HFFc6 (cell line): ENCODE data around the gene SREBF1. TPM values are rescaled to one million over a fixed set of nuclear protein-coding genes. Genes with fewer than 3 reads are reported as not detected.

Experiments
- DNase-seq: peaks from one replicate; pipeline ENCODE4 v3.0.0-alpha.2; 2018
- H3K27ac Mint-ChIP-seq: 2 replicates; pipeline ENCODE4 v1.8.0; 2020; ENCODE audit warnings: mild to moderate bottlenecking, mixed read lengths
- H3K27me3 Mint-ChIP-seq: 2 replicates; pipeline ENCODE4 v1.8.0; 2021; ENCODE audit warnings: mild to moderate bottlenecking, moderate library complexity, mixed read lengths; ENCODE audit not compliant: insufficient read depth
- H3K36me3 Mint-ChIP-seq: 2 replicates; pipeline ENCODE4 v1.8.0; 2021; ENCODE audit warnings: low read depth, mixed read lengths
- H3K4me1 Mint-ChIP-seq: 2 replicates; pipeline ENCODE4 v1.8.0; 2020; ENCODE audit warnings: low read depth, mixed read lengths
- H3K4me3 Mint-ChIP-seq: 2 replicates; pipeline ENCODE4 v1.8.0; 2020; ENCODE audit warnings: mild to moderate bottlenecking, moderate library complexity, mixed read lengths
- H3K9me3 Mint-ChIP-seq: 2 replicates; pipeline ENCODE4 v1.8.0; 2020; ENCODE audit warnings: mild to moderate bottlenecking, mixed read lengths
- CTCF ChIP-seq: fragments of 200-600 bp; sonication (generic); IDR thresholded peaks from 2 replicates; pipeline ENCODE4 v1.5.0; 2021; ENCODE audit warnings: antibody characterized with exemption, mild to moderate bottlenecking
- total RNA-seq, 6 experiments: library from RNA; stranded (reverse); fragmentation: NEBNext Ultra II Directional; extraction: Animal tissue kit (Norgen Biotek cat#: 25700); gene quantifications; 2 replicates in 1 of 6; 3 replicates in 5 of 6; pipeline ENCODE4 v1.2.3, GENCODE V29; 2021

The SREBF1 gene
- total RNA-seq, 6 experiments from 2014 or later, result 34.9 to 51.7 (median 40.5) TPM

- peaks cover 19% of the 10 kb centered on the region for H3K4me1 Mint-ChIP-seq
- no peaks in the 10 kb centered on the region for H3K9me3 Mint-ChIP-seq
- no peak for DNase-seq
- H3K36me3 Mint-ChIP-seq, result peaks cover 11% of the 10 kb centered on the region; the same call in 1 of the 2 replicates
- H3K4me3 Mint-ChIP-seq, result no peak overlapping the region
- peaks cover 22% of the 10 kb centered on the region for H3K27me3 Mint-ChIP-seq
- no peak overlapping the region for H3K27ac Mint-ChIP-seq
- TF ChIP-seq CTCF, result no peak
These were observed 10.4 kb upstream of the SREBF1 start for GRCh38 chr17:17847118-17847689.

DNA sequence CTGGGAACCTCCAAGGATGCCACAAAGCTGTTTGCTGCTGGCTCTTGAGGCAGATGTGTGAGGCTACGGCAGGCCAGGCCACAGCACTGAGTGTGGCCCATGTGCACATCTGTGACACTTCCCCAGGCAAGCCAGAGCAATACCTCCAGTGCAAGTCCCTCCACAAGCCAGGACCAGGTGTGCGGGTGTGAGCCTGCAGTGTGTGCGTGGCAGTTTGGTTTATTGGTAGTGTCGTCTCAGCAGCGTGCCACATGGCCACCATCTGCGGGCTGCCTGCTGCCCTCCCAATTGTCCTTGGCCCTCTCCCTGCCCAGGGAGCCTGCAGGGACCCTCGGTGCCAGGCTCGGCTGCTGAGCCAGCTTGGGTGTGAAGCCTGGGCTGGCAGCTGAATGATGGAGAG is 9.9 kb upstream of the SREBF1 start:
- Mint-ChIP-seq H3K9me3 (no peaks in the 10 kb centered on the region), H3K4me3 (no peak overlapping the region), H3K4me1 (peaks cover 20% of the 10 kb centered on the region), H3K27me3 (peaks cover 24% of the 10 kb centered on the region), H3K27ac (no peak overlapping the region), H3K36me3 (peaks cover 7% of the 10 kb centered on the region; the same call in 1 of the 2 replicates)
- no peak for DNase-seq
- TF ChIP-seq CTCF, result no peak

- H3K9me3 Mint-ChIP-seq, result no peaks in the 10 kb centered on the region
- peaks cover 24% of the 10 kb centered on the region for H3K27me3 Mint-ChIP-seq
- peaks cover 26% of the 10 kb centered on the region for H3K4me1 Mint-ChIP-seq
- H3K36me3 Mint-ChIP-seq, result peaks cover 7% of the 10 kb centered on the region; the same call in 1 of the 2 replicates
- no peak for DNase-seq
- H3K4me3 Mint-ChIP-seq, result no peak overlapping the region
- no peak overlapping the region for H3K27ac Mint-ChIP-seq
- no peak for TF ChIP-seq CTCF
These were observed 9.2 kb upstream of the SREBF1 start for GRCh38 chr17:17846003-17846402.

DNA sequence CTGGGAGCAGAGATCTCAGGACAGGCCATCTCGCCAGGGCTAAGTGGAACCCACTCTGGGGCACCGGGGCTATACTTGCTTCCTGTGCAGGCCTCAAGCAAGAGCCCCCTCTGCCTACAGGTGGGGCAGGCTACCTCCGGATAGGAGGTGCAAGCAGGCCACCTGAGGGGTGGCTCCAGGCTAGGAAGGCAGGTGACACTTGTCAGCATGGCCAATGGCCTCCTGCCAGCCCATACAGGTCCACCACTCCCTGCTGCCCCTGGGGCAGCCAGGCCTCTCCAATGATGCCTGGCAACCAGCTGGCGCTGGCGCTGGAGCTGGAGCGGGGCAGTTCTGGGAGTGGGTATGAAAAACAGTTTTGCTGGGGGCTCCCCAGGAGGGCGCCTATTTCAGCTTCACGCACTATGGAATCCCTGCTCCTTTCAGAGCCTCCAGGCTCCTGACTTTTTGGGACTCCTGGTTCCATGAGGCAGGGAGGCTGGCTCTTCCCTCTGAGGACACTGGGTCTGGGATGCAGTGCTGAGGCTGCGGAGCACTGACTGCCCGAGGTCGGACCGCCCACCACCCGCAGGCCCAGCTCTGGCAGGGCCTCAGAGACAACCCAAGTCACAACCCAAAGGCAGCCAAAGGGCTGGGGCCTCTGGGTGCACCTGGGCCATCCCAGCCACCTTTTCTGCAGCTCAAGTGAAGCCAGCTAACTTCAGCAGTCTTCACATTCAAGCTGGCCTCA is 8.4 kb upstream of the SREBF1 start:
- H3K9me3 Mint-ChIP-seq, result no peaks in the 10 kb centered on the region
- no peak overlapping the region for H3K27ac Mint-ChIP-seq
- H3K27me3 Mint-ChIP-seq, result peaks cover 22% of the 10 kb centered on the region
- H3K4me1 Mint-ChIP-seq, result peaks cover 26% of the 10 kb centered on the region
- 0 out of 2 replicates have a peak, but pooled peaks cover 1% of the 10 kb centered on the region for H3K36me3 Mint-ChIP-seq
- no peak for DNase-seq
- H3K4me3 Mint-ChIP-seq, result no peak overlapping the region
- no peak for TF ChIP-seq CTCF

DNA sequence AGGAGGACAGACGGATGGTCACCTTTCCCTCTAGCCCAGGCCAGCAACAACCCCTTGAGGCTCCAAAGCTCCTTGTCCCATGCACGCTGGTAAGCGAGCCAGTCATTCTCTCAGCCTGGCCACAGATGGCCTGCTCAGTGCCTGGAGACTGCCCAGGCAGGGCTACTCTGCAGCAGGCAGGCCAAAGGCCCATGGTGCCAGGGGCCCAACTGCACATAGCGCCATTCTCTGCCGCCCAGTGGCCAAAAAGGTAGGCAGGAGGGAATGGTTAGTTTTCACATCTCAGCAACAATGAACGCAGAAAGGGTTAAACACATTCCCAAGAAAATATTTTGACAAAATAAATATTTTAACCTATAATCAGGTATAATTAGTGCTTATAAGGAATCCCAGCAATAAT is 7.7 kb upstream of the SREBF1 start:
- Mint-ChIP-seq H3K4me3 (no peak overlapping the region; the same call in 1 of the 2 replicates), H3K9me3 (no peaks in the 10 kb centered on the region)
- TF ChIP-seq CTCF, result peak; percentile 31; the same call in 1 of the 2 replicates

More for the DNA sequence above, 7.7 kb upstream of the SREBF1 start:
- DNase-seq, result no peak
- Mint-ChIP-seq H3K27ac (no peak overlapping the region), H3K36me3 (no peaks in the 10 kb centered on the region), H3K4me1 (peaks cover 21% of the 10 kb centered on the region), H3K27me3 (peaks cover 21% of the 10 kb centered on the region; the same call in 1 of the 2 replicates)
